ENCODE data around the gene ITGB8. TPM values are rescaled to one million over a fixed set of nuclear protein-coding genes. Genes with fewer than 3 reads are reported as not detected.
A peak's percentile ranks its signal among the peaks of the same experiment; 100 is the strongest.

ITGB8 gene
- total RNA-seq, 1 experiment from 2014 or later = 3.6 TPM

DNA sequence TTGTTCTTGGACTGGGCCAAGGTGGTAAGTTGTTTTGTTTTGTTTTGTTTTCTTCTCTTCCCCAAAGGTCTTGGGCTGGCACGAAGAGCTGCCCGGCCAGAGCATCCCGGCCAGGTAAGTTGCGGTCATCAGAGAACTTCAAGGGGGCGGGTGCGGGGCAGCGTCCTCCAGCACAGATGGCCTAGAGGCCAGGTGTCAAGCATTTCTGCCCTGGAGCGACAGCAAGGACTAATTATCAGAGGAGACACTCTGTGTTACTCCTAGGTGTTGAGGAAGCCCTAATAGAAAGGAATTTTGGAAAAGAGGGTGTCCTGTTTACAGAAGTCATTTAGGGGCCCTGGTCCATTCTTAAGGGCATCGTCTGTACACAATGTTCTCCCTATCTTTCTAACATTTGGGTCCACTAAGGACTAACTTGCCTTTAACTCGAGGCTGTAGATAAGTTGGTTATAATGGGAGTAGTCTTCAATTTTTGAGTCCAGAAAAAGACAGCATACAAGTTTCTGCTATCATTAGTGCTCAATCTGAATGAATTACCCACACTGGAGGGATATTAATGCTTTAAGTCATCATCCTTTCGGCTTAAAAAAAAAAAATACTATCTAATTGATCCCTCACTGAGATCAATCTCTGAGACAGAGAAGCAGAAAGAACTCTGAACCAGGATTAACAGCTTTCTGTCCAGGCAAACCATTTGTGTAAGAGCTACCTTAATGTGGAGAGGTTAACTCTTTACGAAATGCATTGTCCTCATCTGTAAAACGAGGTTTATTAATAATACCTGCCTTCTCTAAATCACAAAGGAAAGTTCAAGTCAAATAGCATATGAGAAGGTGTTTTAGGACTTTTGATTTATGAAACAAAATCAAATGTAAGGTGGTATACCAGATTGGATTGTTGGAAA lies 1.5 kb downstream of the ITGB8 start:
- DNase-seq (ENCODE audit: low read depth in 1 of 2, low spot score in 2 of 2) = no peak
- no peak overlapping the region for H3K27ac ChIP-seq
- peak overlapping the region; percentile 52 for H3K4me3 ChIP-seq
- H3K4me1 ChIP-seq (replicated peaks) = peaks cover 12% of the 10 kb centered on the region
- H3K27me3 ChIP-seq (replicated peaks) = no peaks in the 10 kb centered on the region
- no peaks in the 10 kb centered on the region for H3K36me3 ChIP-seq
- no peaks in the 10 kb centered on the region for H3K9me3 ChIP-seq (replicated peaks)

- H3K27me3 ChIP-seq (replicated peaks) = no peaks in the 10 kb centered on the region
- H3K4me1 ChIP-seq (replicated peaks) = no peaks in the 10 kb centered on the region
- no peak for DNase-seq (ENCODE audit: low read depth in 1 of 2, low spot score in 2 of 2)
- H3K36me3 ChIP-seq = no peaks in the 10 kb centered on the region
- no peak overlapping the region for H3K27ac ChIP-seq
- no peak overlapping the region for H3K4me3 ChIP-seq
- no peaks in the 10 kb centered on the region for H3K9me3 ChIP-seq (replicated peaks)
These were observed 7.6 kb downstream of the ITGB8 start for GRCh38 chr7:20338285-20338684.

DNA sequence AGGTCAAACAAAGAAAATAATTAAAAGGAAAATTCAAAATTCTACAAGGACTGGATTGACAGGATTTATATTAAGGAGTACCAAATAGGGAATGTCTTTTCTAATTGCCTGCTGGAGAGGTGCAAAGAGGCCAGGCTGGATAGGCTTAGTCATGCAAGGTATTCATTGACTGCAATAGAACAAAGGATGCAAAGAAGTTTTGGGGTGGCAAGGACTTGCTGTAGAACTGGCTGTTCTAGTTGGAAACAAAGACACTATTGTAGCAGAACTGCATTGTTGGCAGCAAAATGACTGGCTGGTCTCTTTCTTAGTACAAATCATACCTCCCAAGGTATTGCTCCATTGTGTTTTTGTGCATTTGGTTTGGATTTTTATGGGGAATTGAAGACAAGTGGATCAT lies 10.1 kb downstream of the ITGB8 start:
- Histone ChIP-seq H3K9me3 (replicated peaks) (no peaks in the 10 kb centered on the region), H3K4me1 (replicated peaks) (no peaks in the 10 kb centered on the region), H3K36me3 (no peaks in the 10 kb centered on the region), H3K27ac (no peak overlapping the region), H3K4me3 (no peak overlapping the region), H3K27me3 (replicated peaks) (no peaks in the 10 kb centered on the region)
- no peak for DNase-seq (ENCODE audit: low read depth in 1 of 2, low spot score in 2 of 2)

DNA sequence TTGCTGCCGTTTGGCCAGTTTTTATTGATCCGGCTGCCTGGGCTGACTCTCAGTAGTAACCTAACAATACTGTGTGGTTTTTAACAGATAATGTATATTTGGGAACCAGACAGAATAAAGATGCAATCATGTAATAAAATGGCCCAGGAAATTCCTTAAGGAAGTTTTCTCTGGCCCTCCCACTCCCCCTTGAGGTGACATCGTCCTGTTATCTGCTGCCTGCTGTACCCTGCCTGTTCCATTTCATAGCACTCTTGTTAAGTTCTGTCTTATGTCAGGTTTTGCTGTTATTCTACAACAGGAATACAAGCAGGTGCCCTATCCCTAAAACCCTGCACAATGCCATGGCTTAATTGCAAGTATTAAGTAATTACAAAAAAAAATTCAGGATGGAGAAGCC lies 12.5 kb downstream of the ITGB8 start:
- Histone ChIP-seq H3K36me3 (no peaks in the 10 kb centered on the region), H3K4me3 (no peak overlapping the region), H3K9me3 (replicated peaks) (no peaks in the 10 kb centered on the region), H3K27me3 (replicated peaks) (no peaks in the 10 kb centered on the region), H3K27ac (no peak overlapping the region), H3K4me1 (replicated peaks) (no peaks in the 10 kb centered on the region)
- no peak for DNase-seq (ENCODE audit: low read depth in 1 of 2, low spot score in 2 of 2)

GRCh38 chr7:20343941-20344340 lies 13.2 kb downstream of the ITGB8 start:
- no peaks in the 10 kb centered on the region for H3K36me3 ChIP-seq
- DNase-seq (ENCODE audit: low read depth in 1 of 2, low spot score in 2 of 2) = no peak
- no peak overlapping the region for H3K27ac ChIP-seq
- no peaks in the 10 kb centered on the region for H3K9me3 ChIP-seq (replicated peaks)
- no peak overlapping the region for H3K4me3 ChIP-seq
- H3K4me1 ChIP-seq (replicated peaks) = no peaks in the 10 kb centered on the region
- H3K27me3 ChIP-seq (replicated peaks) = no peaks in the 10 kb centered on the region

GRCh38 chr7:20344396-20344795 lies 13.7 kb downstream of the ITGB8 start:
- H3K36me3 ChIP-seq = no peaks in the 10 kb centered on the region
- no peaks in the 10 kb centered on the region for H3K4me1 ChIP-seq (replicated peaks)
- H3K27me3 ChIP-seq (replicated peaks) = no peaks in the 10 kb centered on the region
- DNase-seq (ENCODE audit: low read depth in 1 of 2, low spot score in 2 of 2) = no peak
- H3K9me3 ChIP-seq (replicated peaks) = no peaks in the 10 kb centered on the region
- H3K4me3 ChIP-seq = no peak overlapping the region
- no peak overlapping the region for H3K27ac ChIP-seq

- Histone ChIP-seq H3K4me3 (no peak overlapping the region), H3K27me3 (replicated peaks) (no peaks in the 10 kb centered on the region), H3K36me3 (no peaks in the 10 kb centered on the region), H3K27ac (no peak overlapping the region), H3K4me1 (replicated peaks) (peaks cover 8% of the 10 kb centered on the region), H3K9me3 (replicated peaks) (no peaks in the 10 kb centered on the region)
- DNase-seq (ENCODE audit: low read depth in 1 of 2, low spot score in 2 of 2) = no peak
These were observed 15.9 kb downstream of the ITGB8 start for GRCh38 chr7:20346577-20346976.

GRCh38 chr7:20347680-20348079 lies 17.0 kb downstream of the ITGB8 start:
- Histone ChIP-seq H3K36me3 (no peaks in the 10 kb centered on the region), H3K4me1 (replicated peaks) (peaks cover 19% of the 10 kb centered on the region), H3K4me3 (no peak overlapping the region), H3K9me3 (replicated peaks) (no peaks in the 10 kb centered on the region), H3K27me3 (replicated peaks) (no peaks in the 10 kb centered on the region), H3K27ac (no peak overlapping the region)
- DNase-seq (ENCODE audit: low read depth in 1 of 2, low spot score in 2 of 2) = no peak

DNA sequence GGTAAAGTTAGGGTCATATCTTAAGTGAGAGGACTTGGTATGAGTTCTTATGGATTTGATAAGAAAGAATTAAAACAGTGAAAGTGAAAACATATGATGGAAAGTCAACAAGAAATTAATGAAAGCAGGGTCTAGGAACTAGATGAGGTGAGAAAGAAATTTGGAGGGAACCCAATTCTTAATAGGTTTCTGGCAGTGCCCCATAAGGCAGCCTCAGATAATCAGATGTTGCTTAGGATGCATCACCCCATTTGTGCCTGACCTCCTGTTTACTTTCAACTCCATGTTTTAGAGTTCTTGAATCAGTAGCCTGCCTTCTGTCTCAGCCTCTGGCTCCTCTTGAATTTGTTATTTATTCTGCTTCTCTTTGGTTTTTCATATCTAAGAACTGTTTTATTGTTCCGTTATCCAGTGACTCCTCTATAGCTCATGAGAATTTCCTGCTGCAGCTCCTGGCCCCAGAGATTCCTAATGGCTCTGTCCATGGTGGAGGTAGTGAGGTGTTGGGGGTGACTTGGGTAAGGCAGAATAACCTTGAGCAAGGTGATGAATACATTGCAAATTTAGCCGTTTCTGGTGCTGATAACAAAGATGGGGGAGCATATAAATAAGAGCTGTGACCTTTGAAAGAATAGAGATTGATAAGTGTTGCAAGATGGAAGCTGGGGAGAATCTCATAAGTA lies 17.6 kb downstream of the ITGB8 start:
- H3K4me1 ChIP-seq (replicated peaks) = peaks cover 25% of the 10 kb centered on the region
- H3K9me3 ChIP-seq (replicated peaks) = no peaks in the 10 kb centered on the region
- H3K27ac ChIP-seq = no peak overlapping the region
- no peak overlapping the region for H3K4me3 ChIP-seq
- H3K27me3 ChIP-seq (replicated peaks) = no peaks in the 10 kb centered on the region
- H3K36me3 ChIP-seq = no peaks in the 10 kb centered on the region
- DNase-seq (ENCODE audit: low read depth in 1 of 2, low spot score in 2 of 2) = no peak

- Histone ChIP-seq H3K4me1 (replicated peaks) (peaks cover 36% of the 10 kb centered on the region), H3K4me3 (no peak overlapping the region), H3K9me3 (replicated peaks) (no peaks in the 10 kb centered on the region), H3K27me3 (replicated peaks) (no peaks in the 10 kb centered on the region), H3K36me3 (no peaks in the 10 kb centered on the region), H3K27ac (no peak overlapping the region)
- no peak for DNase-seq (ENCODE audit: low read depth in 1 of 2, low spot score in 2 of 2)
These were observed 19.8 kb downstream of the ITGB8 start for GRCh38 chr7:20350518-20350951.

DNA sequence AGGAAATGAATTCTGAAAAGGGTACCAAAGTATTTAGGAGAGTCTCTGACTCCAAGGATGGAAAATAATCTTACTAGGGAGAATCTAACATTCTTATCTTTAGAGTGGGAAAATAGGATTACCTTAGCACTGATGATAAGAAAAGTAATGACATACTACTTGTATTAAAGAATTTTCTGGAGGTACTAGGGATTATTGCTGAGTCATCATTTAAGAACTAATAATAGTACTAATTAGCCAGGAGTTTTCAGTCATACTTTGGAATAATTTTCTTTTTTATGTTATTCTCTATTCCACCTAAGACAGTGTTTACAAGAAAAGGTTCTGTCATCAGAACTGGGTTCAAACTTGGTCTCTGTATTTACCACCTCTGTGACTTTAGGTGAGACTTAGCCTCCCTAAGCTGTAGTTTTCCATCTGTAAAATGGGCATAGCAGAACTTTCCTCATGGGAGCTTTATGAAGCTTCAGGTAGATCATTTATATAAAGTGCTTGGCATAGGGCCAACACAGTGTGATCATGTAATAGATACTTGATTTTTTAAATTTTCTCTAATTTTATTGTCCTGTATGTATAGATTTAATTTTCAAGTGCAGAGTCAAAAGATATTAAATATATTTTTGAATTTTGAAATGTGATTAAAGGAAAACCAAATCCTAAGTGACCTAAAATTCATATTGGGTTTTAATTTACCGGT lies 20.4 kb downstream of the ITGB8 start:
- no peak overlapping the region for H3K4me3 ChIP-seq
- H3K36me3 ChIP-seq = no peaks in the 10 kb centered on the region
- H3K9me3 ChIP-seq (replicated peaks) = no peaks in the 10 kb centered on the region
- peaks cover 41% of the 10 kb centered on the region for H3K4me1 ChIP-seq (replicated peaks)
- peak overlapping the region; percentile 72 for H3K27ac ChIP-seq
- DNase-seq (ENCODE audit: low read depth in 1 of 2, low spot score in 2 of 2) = no peak
- H3K27me3 ChIP-seq (replicated peaks) = no peaks in the 10 kb centered on the region

GRCh38 chr7:20351901-20352300 lies 21.2 kb downstream of the ITGB8 start:
- DNase-seq (ENCODE audit: low read depth in 1 of 2, low spot score in 2 of 2) = peak in 1 of 2 experiments; percentile 67
- Histone ChIP-seq H3K9me3 (replicated peaks) (no peaks in the 10 kb centered on the region), H3K27me3 (replicated peaks) (no peaks in the 10 kb centered on the region), H3K4me1 (replicated peaks) (peaks cover 41% of the 10 kb centered on the region), H3K4me3 (no peak overlapping the region), H3K27ac (peak overlapping the region; percentile 72), H3K36me3 (no peaks in the 10 kb centered on the region)

GRCh38 chr7:20352573-20353306 lies 22.0 kb downstream of the ITGB8 start:
- Histone ChIP-seq H3K27ac (peak overlapping the region; percentile 72), H3K27me3 (replicated peaks) (no peaks in the 10 kb centered on the region), H3K36me3 (no peaks in the 10 kb centered on the region), H3K4me1 (replicated peaks) (peaks cover 41% of the 10 kb centered on the region), H3K4me3 (no peak overlapping the region), H3K9me3 (replicated peaks) (no peaks in the 10 kb centered on the region)
- peak; percentile 64 to 67 for DNase-seq (ENCODE audit: low read depth in 1 of 2, low spot score in 2 of 2)
